COR-L47 (cell line): ENCODE data around the gene RTN4RL1.
"Not testable (repeated sequence)": the region's sequence is repeated elsewhere in the genome, so short reads cannot be mapped to it uniquely, and the experiment has no call there.

Experiments
- DNase-seq: peaks from one replicate; lab custom pipeline; 2025; lab: John Stamatoyannopoulos, UW

RTN4RL1 gene

GRCh38 chr17:2003525-2003924 lies 21.6 kb downstream of the RTN4RL1 start:
- no peak for DNase-seq

- DNase-seq = no peak
Measured at GRCh38 chr17:2002767-2003329, 22.3 kb downstream of the RTN4RL1 start.

- DNase-seq = no peak
Measured at GRCh38 chr17:1999557-2000251, 25.4 kb downstream of the RTN4RL1 start.

GRCh38 chr17:1997927-1998742 lies 27.0 kb downstream of the RTN4RL1 start:
- DNase-seq = no peak

DNA sequence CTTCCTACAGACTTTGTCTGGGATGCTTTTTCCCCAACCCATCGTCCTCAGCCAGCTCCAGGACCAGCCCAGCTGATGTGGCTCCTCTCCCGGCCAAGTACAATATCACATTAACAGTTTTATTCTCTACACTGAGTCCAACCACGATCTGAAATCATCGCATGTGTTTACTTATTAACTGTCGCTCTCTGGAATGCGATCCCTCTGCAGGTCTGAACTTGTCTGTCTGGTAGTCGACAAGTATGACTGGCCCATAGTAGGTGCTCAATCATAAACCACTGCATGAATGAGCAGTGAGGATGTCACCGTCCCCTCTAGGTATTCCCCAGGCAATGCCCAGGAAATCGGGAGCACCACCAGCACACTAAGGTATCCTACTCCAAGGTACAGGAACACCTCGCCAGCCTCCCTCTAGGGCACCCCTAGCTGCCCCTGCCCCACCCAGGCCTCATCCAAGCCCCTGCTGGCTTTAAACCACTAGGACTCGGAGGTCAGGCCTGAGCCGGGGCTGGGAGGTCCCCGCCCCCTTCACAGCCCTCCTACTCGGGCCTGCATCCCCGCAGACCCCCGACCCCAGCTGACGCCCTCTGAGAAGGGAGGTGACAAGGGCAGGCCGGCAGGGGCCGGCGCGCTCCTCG lies 27.7 kb downstream of the RTN4RL1 start:
- no peak for DNase-seq

GRCh38 chr17:1996800-1997288 lies 28.3 kb downstream of the RTN4RL1 start:
- DNase-seq = no peak

GRCh38 chr17:1995907-1996799 lies 29.0 kb downstream of the RTN4RL1 start:
- DNase-seq = no peak

DNA sequence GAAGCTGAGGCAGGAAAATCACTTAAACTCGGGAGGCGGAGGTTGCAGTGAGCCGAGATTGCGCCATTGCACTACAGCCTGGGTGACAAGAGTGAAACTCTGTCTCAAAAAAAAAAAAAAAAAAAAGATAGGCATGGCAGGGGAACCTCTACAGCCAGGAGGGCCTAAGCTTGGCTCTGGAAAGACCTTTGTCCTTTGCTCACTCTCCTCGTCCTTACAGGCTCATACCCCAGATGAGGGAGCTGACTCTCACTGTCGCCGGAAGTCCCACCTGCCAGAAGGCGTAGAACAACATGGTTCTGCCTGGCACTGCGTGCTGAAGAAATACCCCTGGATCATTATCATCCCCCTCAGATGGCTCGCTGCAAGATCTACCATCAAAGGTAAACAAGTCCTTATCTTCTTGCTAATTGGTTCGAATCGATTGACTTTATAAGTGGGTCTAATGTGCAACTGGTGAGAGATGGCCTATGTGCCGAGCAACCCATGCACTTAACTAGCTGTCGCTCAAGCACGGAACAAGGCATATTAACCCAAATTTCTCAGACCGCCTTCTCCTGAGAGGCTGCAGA lies 29.7 kb downstream of the RTN4RL1 start:
- DNase-seq = no peak

DNA sequence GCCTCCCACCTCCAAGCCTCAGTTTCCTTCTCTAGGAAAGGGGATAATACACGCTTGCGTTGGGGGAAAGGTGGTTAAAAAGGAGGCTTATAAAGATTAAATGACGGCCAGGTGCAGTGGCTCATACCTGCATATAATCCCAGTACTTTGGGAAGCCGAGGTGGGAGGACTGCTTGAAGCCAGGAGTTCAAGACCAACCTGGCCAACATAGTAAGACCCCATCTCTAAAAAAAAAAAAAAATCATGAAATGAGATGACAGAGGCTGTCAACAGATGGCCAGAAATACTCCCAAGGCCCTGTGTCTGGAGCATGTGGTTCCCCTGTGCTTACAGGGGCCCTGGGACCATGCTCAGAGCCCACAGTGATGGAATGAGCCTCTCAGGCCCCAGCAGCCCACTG lies 30.4 kb downstream of the RTN4RL1 start:
- no peak for DNase-seq

- no peak for DNase-seq
Measured at GRCh38 chr17:1992541-1992940, 32.6 kb downstream of the RTN4RL1 start.

DNA sequence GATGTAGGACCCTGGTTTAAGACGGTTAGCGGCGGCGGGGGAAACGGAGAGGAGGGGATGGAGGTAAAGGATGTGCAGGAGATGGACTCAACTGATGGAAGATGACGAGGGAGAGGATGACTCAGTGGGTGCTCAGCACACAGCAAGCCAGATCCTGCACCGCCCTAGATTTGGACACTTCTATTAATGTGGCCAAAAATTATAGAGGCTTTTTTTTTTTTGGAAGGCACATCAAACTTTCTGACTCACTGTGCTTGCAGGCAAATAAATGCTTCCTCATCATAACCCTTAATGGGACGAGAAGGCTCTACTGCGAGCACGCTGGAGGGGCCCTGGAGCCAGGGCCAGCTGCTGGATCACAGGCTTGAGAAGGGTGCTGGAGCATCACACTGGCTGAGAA lies 36.0 kb downstream of the RTN4RL1 start:
- DNase-seq = no peak

GRCh38 chr17:1986783-1987451 lies 38.2 kb downstream of the RTN4RL1 start:
- no peak for DNase-seq

GRCh38 chr17:1985686-1986085 lies 39.4 kb downstream of the RTN4RL1 start:
- no peak for DNase-seq

- no peak for DNase-seq
Measured at GRCh38 chr17:1985093-1985492, 40.0 kb downstream of the RTN4RL1 start.

DNA sequence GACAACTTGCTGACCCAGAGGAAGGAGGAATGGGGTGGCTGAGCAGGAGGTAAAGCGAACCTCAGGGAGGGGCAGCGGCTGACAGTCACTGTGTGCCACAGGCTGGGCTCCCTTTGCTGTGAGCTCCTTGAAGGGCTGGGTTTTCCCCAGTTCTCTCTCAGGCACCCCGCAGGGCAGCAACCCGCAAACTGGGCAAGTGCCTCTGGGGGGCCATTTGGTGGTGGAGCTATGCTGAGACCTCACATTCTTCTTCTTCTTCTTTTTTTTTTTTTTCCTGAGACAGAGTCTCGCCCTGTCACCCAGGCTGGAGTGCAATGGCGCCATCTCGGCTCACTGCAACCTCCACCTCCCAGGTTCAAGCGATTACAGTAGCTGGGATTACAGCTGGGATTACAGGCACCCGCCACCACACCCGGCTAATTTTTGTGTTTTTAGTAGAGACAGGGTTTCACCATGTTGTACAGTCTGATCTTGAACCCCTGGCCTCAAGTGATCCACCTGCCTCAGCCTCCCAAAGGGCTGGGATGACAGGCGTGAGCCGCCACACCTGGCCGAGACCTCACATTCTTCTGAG lies 42.3 kb downstream of the RTN4RL1 start:
- not testable (repeated sequence) for DNase-seq

GRCh38 chr17:1980665-1981250 lies 44.4 kb downstream of the RTN4RL1 start:
- DNase-seq = no peak

DNA sequence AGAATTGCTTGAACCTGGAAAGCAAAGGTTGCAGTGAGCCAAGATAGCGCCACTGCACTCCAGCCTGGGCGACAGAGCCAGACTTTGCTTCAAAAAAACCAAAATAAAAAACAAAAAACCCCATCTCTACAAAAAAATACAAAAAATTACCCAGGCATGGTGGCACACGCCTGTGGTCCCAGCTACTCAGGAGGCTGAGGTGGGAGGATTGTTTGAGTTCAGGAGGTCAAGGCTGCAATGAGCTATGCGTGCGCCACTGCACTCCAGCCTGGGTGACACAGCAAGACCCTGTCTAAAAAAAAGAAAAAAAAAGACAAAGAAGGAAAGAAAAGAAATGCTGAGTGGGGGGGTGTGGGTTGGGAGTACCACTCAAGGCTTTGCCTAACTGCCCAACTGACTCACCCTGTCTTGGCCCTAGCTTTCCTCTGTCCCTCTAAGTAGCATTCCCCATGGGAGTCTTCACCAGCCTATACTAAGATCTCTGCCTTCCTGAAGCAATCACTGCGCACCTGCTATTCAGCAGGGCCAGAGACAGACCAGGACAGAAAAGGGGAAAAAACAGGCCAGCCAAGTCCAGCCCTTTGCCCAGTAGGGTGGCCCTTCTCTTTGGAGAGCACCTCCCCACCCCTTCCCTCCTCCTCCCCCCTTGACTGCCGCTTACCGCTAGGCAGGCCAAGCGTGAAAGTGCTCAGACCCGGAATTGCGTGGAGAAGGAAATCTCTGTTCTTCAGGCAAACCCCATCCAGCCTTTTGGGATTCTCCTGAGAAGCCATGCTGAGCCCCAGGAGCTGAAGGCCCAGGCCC lies 45.8 kb downstream of the RTN4RL1 start:
- no peak for DNase-seq

DNA sequence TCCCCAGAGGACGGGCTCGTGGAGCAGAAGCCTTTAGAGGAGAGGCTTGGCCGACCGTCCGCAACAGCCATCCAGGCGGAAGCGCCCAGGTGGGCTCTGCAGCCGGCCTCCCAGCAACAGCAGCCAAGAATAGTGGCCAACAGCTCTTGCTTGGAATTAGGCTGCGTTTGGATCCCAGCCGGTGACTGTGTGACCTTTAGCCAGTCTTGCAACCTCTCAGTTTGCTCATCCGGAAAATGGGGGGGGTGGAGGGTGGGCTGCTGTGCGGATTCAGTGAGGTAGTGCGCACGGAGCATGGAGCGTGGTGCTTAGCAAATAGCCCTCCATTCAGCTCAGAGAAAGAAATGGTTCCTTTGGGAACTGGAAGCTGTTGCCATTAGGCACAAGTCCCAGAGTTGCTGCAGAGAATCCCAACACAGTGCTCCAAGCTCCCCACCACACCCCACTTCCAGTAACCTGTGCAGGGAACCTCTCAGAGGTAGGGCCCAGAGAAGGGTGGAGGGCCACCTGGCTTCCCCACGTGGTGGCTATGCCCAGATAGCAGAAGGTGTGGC lies 46.7 kb downstream of the RTN4RL1 start:
- no peak for DNase-seq
